ENCODE results near the gene POFUT1.

The POFUT1 gene

DNA sequence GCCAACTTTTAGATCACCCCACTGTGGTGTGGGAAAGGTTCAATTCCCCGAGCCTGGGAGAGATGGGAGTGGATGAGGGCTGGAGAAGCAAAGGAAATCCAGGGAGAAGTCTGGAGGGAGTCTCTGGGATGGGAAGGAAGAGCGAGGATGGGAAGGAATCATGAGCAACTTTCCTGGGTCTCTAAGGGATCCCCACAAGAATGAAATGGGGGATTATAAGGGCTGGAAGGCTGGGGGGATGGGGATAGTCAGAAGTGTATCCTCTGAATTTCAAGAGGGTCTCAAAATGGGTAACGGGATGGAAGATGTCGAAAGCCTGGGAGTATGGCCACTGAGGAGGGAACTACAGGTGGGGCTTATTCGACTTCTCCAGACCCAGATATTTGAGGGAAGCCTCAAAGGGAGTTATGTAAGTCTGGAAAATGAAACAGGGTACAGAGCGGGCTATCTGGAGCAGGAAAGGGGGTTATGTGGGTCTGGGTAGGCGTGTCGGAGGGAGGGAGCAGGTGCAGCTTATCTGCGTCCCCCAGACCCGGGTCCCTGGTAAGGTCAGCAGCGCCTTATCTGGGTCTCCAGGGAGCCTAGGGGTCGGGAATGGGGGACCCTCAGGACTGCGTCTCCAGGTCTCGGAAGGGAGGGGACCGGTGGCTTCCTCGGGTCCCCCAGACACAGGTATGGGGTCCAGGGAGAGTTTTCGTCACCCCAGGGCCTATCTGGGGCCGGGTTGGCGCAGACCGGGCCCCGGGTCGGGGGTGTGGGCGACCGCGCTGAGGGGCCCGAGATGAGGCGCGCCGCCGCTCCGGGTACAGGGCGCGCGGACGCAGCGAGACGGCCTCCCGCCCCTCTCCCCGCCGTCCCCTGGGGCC lies 687 bp upstream of the POFUT1 start:
- peak; percentile 63 for DNase-seq (ENCODE audit: low spot score)

GRCh38 chr20:32208499-32209154 lies 947 bp downstream of the POFUT1 start:
- no peak for DNase-seq (ENCODE audit: low spot score)

DNA sequence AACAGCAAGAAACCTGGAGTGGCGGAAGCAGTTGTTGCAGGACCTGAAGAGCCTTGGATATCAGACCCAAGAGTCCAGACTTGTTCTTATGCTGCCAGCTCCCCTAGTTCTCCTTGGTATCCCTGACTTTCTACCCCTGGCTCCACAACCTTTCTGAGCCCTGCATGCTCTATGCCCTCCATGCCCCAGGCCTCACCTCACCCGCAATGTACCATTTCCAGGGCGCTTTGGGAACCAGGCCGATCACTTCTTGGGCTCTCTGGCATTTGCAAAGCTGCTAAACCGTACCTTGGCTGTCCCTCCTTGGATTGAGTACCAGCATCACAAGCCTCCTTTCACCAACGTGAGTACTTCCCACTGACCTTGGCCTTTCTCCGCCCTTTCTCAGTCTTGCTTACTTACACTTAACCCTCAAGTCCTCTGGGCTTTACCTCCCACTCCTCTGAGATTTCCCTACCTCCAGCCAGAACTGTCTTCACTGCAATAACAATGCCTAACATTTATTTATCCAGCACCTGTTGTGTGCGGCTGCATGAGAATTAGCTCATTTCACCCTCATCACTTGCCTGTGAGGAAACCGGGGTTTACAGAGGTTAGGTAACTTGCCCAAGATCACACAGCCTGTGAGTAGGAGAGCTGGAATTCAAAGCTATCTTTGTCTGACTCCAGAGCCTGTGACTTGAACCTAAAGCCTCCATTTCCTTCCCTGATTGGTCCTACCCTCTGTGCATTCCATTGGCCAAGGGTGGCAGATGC lies 2.3 kb downstream of the POFUT1 start:
- DNase-seq (ENCODE audit: low spot score): no peak

GRCh38 chr20:32213870-32214269 lies 6.2 kb downstream of the POFUT1 start:
- no peak for DNase-seq (ENCODE audit: low spot score)

GRCh38 chr20:32215147-32215546 lies 7.5 kb downstream of the POFUT1 start:
- no peak for DNase-seq (ENCODE audit: low spot score)

- no peak for DNase-seq (ENCODE audit: low spot score)
These were observed 8.0 kb downstream of the POFUT1 start for GRCh38 chr20:32215729-32216128.

GRCh38 chr20:32216179-32217142 lies 8.8 kb downstream of the POFUT1 start:
- no peak for DNase-seq (ENCODE audit: low spot score)

- no peak for DNase-seq (ENCODE audit: low spot score)
These were observed 10.6 kb downstream of the POFUT1 start for GRCh38 chr20:32218156-32218900.

DNA sequence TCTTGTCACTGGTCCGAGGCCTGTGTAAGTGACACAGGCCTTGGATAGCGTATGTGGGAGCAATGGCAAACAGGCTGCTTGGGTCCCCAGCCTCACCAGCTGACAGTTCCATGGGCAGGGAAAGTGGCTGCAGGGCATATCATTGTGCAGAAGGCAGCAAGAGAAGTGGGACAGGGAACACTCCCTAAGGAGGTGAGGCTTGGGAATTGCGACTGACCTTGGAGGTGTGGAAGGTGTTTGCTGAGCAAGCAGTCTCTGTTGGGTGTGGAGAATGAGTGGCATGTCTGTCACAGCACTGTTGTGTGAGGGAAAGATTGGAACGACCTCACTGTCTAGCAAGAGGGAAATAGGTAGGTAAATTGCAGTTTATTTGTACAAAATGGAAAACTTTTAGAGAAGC lies 16.8 kb downstream of the POFUT1 start:
- no peak for DNase-seq (ENCODE audit: low spot score)

GRCh38 chr20:32226391-32226790 lies 18.7 kb downstream of the POFUT1 start:
- DNase-seq (ENCODE audit: low spot score): peak; percentile 28

DNA sequence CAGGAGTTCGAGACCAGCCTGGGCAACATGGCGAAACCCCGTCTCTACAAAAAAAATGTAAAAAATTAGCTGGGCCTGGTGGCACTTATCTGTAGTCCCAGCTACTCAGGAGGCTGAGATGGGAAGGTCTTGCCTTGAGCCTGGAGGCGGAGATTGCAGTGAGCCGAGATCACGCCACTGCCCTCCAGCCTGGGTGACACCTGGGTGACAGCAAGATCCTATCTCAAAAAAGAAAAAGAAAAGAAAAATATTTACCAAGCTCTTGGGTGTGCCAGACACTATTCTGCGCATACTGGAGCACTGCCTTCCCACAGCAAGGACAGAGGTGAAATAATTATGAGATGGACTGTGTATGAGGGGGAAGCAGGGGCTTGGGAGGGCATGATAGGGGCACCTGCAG lies 19.6 kb downstream of the POFUT1 start:
- DNase-seq (ENCODE audit: low spot score): no peak

DNA sequence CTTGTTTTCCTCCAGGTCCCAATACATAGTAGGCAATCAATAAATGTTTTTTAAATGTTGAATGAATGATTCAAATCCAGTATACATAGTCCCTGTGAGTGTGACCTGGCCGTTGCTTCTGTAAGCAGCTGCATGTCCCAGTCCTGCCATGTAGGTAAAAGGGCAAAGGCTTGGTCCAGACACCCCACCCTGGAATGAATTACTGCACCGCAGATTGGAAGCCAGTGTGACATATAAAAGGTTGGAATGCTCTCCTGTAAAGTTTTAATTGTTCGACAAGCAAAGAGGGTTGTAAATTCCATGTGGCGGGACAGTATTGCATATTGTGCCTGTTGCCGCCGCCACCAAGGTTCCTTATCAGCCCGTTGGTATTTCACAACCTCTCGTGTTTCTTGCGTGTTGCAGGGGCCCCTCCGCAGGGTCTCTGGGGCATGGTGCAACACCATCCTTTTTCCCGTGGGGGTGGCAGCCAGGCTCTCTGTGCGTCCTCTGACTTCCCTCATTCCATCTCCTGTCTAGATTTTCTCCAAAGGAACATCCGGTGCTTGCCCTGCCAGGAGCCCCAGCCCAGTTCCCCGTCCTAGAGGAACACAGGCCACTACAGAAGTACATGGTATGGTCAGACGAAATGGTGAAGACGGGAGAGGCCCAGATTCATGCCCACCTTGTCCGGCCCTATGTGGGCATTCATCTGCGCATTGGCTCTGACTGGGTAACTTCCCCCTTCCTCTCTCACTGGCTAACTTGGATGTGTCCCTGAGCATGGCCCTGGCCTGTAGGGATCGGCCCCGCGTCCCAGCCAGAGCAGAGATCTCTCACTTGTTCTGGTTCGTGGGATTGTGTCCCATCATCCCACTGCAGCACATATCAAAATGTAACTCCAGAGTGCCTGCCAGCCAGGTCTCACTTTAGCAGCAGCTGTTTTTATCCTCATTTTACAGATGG lies 20.3 kb downstream of the POFUT1 start:
- DNase-seq (ENCODE audit: low spot score): no peak

GRCh38 chr20:32229251-32229747 lies 21.6 kb downstream of the POFUT1 start:
- no peak for DNase-seq (ENCODE audit: low spot score)

GRCh38 chr20:32230707-32231106 lies 23.0 kb downstream of the POFUT1 start:
- no peak for DNase-seq (ENCODE audit: low spot score)

DNA sequence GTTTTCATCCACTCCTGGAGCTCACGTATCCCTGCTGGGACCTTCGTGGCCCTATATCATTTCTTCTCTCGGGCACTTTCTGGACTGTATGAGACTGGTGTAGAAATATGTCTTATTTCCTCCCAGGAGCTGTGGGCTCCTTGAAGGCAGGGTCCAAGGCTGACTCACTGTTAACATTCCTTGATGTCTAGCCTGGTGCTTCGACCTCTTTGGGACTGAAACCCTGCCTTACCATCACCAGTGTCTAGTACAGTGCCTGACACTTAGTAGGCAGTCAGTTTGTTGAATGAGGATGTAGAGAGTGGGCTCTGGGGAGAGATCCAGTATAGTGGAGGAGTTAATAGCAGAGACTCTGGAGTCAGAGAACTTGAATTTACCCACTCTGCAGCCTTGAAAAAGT lies 23.6 kb downstream of the POFUT1 start:
- no peak for DNase-seq (ENCODE audit: low spot score)

- no peak for DNase-seq (ENCODE audit: low spot score)
These were observed 24.2 kb downstream of the POFUT1 start for GRCh38 chr20:32231847-32232246.

GRCh38 chr20:32232326-32232886 lies 24.7 kb downstream of the POFUT1 start:
- no peak for DNase-seq (ENCODE audit: low spot score)

DNA sequence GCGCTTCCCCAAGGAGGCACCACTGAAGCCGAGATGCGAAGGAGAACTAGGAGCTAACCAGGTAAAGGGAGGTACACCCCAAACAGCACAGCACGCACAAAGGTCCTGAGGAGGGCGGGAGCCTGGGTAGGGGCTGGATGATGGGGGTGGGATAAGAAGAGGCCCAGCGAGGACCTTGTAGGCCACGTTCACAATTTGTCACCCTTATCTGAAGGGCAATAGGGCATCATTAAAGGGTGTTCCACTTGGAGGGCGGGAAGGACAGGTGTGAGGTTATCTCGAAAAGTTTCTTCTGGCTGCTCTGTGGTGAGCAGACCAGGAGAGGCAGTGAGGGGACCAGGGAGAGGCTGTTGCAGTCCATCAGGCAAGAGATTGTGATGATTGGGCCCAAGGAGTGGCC lies 25.6 kb downstream of the POFUT1 start:
- DNase-seq (ENCODE audit: low spot score): no peak

DNA sequence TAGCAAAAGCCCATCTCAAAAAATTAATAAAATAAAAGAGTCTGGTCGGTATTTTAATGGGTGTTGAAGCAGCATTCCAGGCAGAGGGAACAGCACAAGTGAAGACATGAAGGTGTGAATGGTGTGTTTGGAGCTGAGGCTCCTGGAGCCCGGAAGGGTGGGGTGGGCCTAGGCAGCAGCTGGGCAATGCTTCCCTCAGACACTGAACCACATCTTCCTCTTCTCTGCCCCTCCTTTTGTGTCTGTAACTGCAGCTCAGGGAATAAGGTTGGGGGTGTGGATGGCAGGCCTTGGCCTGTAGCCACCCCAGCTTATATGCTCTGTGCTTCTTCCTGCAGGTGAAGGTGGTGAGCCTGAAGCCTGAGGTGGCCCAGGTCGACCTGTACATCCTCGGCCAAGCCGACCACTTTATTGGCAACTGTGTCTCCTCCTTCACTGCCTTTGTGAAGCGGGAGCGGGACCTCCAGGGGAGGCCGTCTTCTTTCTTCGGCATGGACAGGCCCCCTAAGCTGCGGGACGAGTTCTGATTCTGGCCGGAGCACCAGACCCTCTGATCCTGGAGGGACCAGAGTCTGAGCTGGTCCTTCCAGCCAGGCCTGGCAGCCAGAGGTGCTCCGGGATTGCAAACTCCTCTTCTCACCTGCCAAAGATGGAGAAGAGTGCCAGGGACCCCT lies 26.6 kb downstream of the POFUT1 start:
- no peak for DNase-seq (ENCODE audit: low spot score)

Data from hematopoietic multipotent progenitor cell treated with erythropoietin and hydrocortisone succinate and interleukin-3 and kit ligand, for 15 days (in vitro differentiated cells).